HepG2 (cell line): ENCODE measurements around the gene ARHGEF1. TPM values are rescaled to one million over a fixed set of nuclear protein-coding genes. Genes with fewer than 3 reads are reported as not detected.
A peak's percentile ranks its signal among the peaks of the same experiment; 100 is the strongest.

Experiments used
- ATF7 ChIP-seq, 2 experiments: fragments of 450-650 bp in 1 of 2; sonication (generic) in 1 of 2; formaldehyde crosslinking in 1 of 2; IDR thresholded peaks; 2 replicates each; pipeline versions ENCODE4 v1.4.0 to v1.6.1; 2016 to 2020; ENCODE audit warnings: antibody characterized with exemption in 1 of 2, mild to moderate bottlenecking in 1 of 2, missing genetic modification reagents in 1 of 2
- ETV5 ChIP-seq: IDR thresholded peaks from 2 replicates; pipeline ENCODE4 v1.6.1; 2018; ENCODE audit warnings: missing biosample characterization, missing genetic modification reagents, inconsistent platforms, borderline replicate concordance
- GABPB1 ChIP-seq: IDR thresholded peaks from 2 replicates; pipeline ENCODE4 v1.6.1; 2016; ENCODE audit warnings: mild to moderate bottlenecking, missing genetic modification reagents, moderate library complexity, missing compliant biosample characterization
- IRX3 ChIP-seq: sonication (generic); formaldehyde crosslinking; IDR thresholded peaks from 2 replicates; pipeline ENCODE4 v1.8.1; 2023; ENCODE audit warnings: mild to moderate bottlenecking, low read depth, missing genetic modification reagents, borderline replicate concordance
- KLF15 ChIP-seq: sonication (generic); formaldehyde crosslinking; IDR thresholded peaks from 2 replicates; pipeline ENCODE4 v1.8.1; 2023; ENCODE audit warnings: borderline replicate concordance, mild to moderate bottlenecking, inconsistent platforms, missing genetic modification reagents, mixed read lengths
- KLF6 ChIP-seq: IDR thresholded peaks from 2 replicates; pipeline ENCODE4 v1.8.0; 2016; ENCODE audit warnings: missing biosample characterization, missing genetic modification reagents
- MYNN ChIP-seq: sonication (generic); formaldehyde crosslinking; IDR thresholded peaks from 2 replicates; pipeline ENCODE4 v1.4.0; 2020; ENCODE audit warnings: mild to moderate bottlenecking, low read depth, missing genetic modification reagents
- NKX3-1 ChIP-seq: sonication (generic); formaldehyde crosslinking; IDR thresholded peaks from 2 replicates; pipeline ENCODE4 v1.5.0; 2020; ENCODE audit warnings: missing genetic modification reagents
- TBX2 ChIP-seq: sonication (generic); formaldehyde crosslinking; IDR thresholded peaks from 2 replicates; pipeline ENCODE4 v1.5.0; 2020; ENCODE audit warnings: missing genetic modification reagents, mild to moderate bottlenecking, borderline replicate concordance
- TFDP2 ChIP-seq: sonication (generic); formaldehyde crosslinking; IDR thresholded peaks from 2 replicates; pipeline ENCODE4 v1.4.0; 2020; ENCODE audit warnings: missing genetic modification reagents
- THAP11 ChIP-seq: IDR thresholded peaks from 2 replicates; pipeline ENCODE4 v1.6.1; 2016; ENCODE audit warnings: missing biosample characterization, missing genetic modification reagents
- XRCC5 ChIP-seq: fragments of 200-400 bp; formaldehyde crosslinking; optimal IDR thresholded peaks from 2 replicates; pipeline ENCODE3; 2017; ENCODE audit warnings: mild to moderate bottlenecking, low read length
- ZNF333 ChIP-seq: sonication (generic); formaldehyde crosslinking; IDR thresholded peaks from 2 replicates; pipeline ENCODE4 v1.4.0; 2020; ENCODE audit warnings: mild to moderate bottlenecking, missing genetic modification reagents, borderline replicate concordance
- ZNF382 ChIP-seq: sonication (generic); formaldehyde crosslinking; IDR thresholded peaks from 2 replicates; pipeline ENCODE4 v1.5.0; 2020; ENCODE audit warnings: missing genetic modification reagents, mild to moderate bottlenecking, borderline replicate concordance
- ZNF572 ChIP-seq: sonication (generic); formaldehyde crosslinking; IDR thresholded peaks from 2 replicates; pipeline ENCODE4 v1.5.1; 2020; ENCODE audit warnings: mild to moderate bottlenecking, missing genetic modification reagents
- ZNF574 ChIP-seq: sonication (generic); formaldehyde crosslinking; IDR thresholded peaks from 2 replicates; pipeline ENCODE4 v1.4.0; 2020; ENCODE audit warnings: missing genetic modification reagents
- ZNF589 ChIP-seq: sonication (generic); formaldehyde crosslinking; conservative IDR thresholded peaks from 2 replicates; pipeline ENCODE4 v1.8.0; 2022; ENCODE audit warnings: mild to moderate bottlenecking, moderate library complexity, missing genetic modification reagents
- ZNF768 ChIP-seq: sonication (generic); formaldehyde crosslinking; IDR thresholded peaks from 2 replicates; pipeline ENCODE4 v1.4.0; 2020; ENCODE audit warnings: missing genetic modification reagents
- polyA plus RNA-seq, 8 experiments: library from polyadenylated mRNA; depleted of rRNA in 3 of 8; stranded (reverse) in 7 of 8; unstranded in 1 of 8; fragments of >200 nt; fragmentation: Illumina TruSeq in 4 of 8; extraction: Trizol in 4 of 8; gene quantifications; 2 replicates each; pipeline versions ENCODE4 v1.2.1 to v1.2.3, GENCODE V29; 2011 to 2016; ENCODE audit warnings: low read depth in 4 of 8, missing spikeins in 1 of 8, mixed read lengths in 1 of 8; ENCODE audit not compliant: insufficient read depth in 1 of 8
- total RNA-seq, 5 experiments: library from RNA; depleted of rRNA; stranded (reverse); fragments of >200 nt; fragmentation: Illumina TruSeq; extraction: Trizol; gene quantifications; 2 replicates each; pipeline ENCODE4 v1.2.3, GENCODE V29; 2016; ENCODE audit warnings: low read depth in 1 of 5
- TF ChIP-seq, protein P1 (sequence below): sonication (generic); formaldehyde crosslinking; IDR thresholded peaks from 2 replicates; pipeline ENCODE4 v1.9.0; 2022; ENCODE audit warnings: missing genetic modification reagents, mild to moderate bottlenecking, borderline replicate concordance
- TF ChIP-seq, protein P2 (sequence below): sonication (generic); formaldehyde crosslinking; IDR thresholded peaks from 2 replicates; pipeline ENCODE4 v1.4.0; 2020; ENCODE audit warnings: missing genetic modification reagents

Gene ARHGEF1
- total and polyA plus RNA-seq, 2 of the 13 experiments (the other 11 are each of a cell fraction or from before 2014, with no cell fraction given), result 33.7 to 34.7 TPM

GRCh38 chr19:41951686-41952172 is 68.7 kb downstream of the ARHGEF1 start (continued):
- TF ChIP-seq ATF7 (IDR thresholded peaks at IDR 0.05) (no peak), ATF7 (CRISPR knock-in tag; IDR thresholded peaks at IDR 0.05) (no peak), TBX2 (no peak), KLF15 (CRISPR knock-in tag) (no peak), NKX3-1 (CRISPR knock-in tag) (no peak), ETV5 (CRISPR knock-in tag) (no peak), IRX3 (CRISPR knock-in tag) (no peak), ZNF382 (CRISPR knock-in tag) (no peak), ZNF589 (CRISPR knock-in tag) (no peak), XRCC5 (peak; percentile 74), THAP11 (CRISPR knock-in tag) (0 out of 2 replicates have a peak, but pooled peaks have one; percentile 26), KLF6 (CRISPR knock-in tag) (no peak), ZNF768 (CRISPR knock-in tag) (0 out of 2 replicates have a peak, but pooled peaks have one; percentile 27), ZNF574 (peak; percentile 39; the same call in 1 of the 2 replicates), MYNN (CRISPR knock-in tag) (no peak), GABPB1 (CRISPR knock-in tag) (peak; percentile 49; the same call in 1 of the 2 replicates), TFDP2 (CRISPR knock-in tag) (no peak), ZNF572 (0 out of 2 replicates have a peak, but pooled peaks have one; percentile 34), ZNF333 (CRISPR knock-in tag) (no peak)
- TF ChIP-seq, protein P1, sequence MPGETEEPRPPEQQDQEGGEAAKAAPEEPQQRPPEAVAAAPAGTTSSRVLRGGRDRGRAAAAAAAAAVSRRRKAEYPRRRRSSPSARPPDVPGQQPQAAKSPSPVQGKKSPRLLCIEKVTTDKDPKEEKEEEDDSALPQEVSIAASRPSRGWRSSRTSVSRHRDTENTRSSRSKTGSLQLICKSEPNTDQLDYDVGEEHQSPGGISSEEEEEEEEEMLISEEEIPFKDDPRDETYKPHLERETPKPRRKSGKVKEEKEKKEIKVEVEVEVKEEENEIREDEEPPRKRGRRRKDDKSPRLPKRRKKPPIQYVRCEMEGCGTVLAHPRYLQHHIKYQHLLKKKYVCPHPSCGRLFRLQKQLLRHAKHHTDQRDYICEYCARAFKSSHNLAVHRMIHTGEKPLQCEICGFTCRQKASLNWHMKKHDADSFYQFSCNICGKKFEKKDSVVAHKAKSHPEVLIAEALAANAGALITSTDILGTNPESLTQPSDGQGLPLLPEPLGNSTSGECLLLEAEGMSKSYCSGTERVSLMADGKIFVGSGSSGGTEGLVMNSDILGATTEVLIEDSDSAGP (CRISPR knock-in tag), result peak; percentile 29; the same call in 1 of the 2 replicates
- TF ChIP-seq, protein P2, sequence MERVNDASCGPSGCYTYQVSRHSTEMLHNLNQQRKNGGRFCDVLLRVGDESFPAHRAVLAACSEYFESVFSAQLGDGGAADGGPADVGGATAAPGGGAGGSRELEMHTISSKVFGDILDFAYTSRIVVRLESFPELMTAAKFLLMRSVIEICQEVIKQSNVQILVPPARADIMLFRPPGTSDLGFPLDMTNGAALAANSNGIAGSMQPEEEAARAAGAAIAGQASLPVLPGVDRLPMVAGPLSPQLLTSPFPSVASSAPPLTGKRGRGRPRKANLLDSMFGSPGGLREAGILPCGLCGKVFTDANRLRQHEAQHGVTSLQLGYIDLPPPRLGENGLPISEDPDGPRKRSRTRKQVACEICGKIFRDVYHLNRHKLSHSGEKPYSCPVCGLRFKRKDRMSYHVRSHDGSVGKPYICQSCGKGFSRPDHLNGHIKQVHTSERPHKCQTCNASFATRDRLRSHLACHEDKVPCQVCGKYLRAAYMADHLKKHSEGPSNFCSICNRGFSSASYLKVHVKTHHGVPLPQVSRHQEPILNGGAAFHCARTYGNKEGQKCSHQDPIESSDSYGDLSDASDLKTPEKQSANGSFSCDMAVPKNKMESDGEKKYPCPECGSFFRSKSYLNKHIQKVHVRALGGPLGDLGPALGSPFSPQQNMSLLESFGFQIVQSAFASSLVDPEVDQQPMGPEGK (CRISPR knock-in tag), result peak; percentile 76
